Trophoblast cell (in vitro differentiated cells and primary cell): ENCODE results near the gene CENPU.

Source experiments
- DNase-seq, 2 donors: peaks; one replicate each; pipeline ENCODE4 v3.0.0-alpha.2; 2016
- H2AFZ ChIP-seq: 2 replicates; pipeline ENCODE4 v1.6.1; 2013; ENCODE audit warnings: low read length, moderate library complexity, mild to moderate bottlenecking; ENCODE audit not compliant: insufficient read depth, poor library complexity
- H2AK5ac ChIP-seq: 2 replicates; pipeline ENCODE4 v1.6.1; 2013; ENCODE audit warnings: mild to moderate bottlenecking, low read length
- H2BK120ac ChIP-seq: 2 replicates; pipeline ENCODE4 v1.6.1; 2013; ENCODE audit warnings: low read length, mild to moderate bottlenecking, moderate library complexity; ENCODE audit not compliant: insufficient read depth, poor library complexity
- H2BK12ac ChIP-seq: 2 replicates; pipeline ENCODE4 v1.6.1; 2013; ENCODE audit warnings: mild to moderate bottlenecking, low read length, moderate library complexity
- H2BK5ac ChIP-seq: 2 replicates; pipeline ENCODE4 v1.6.1; 2013; ENCODE audit warnings: low read length, low read depth, moderate library complexity, mild to moderate bottlenecking; ENCODE audit not compliant: poor library complexity
- H3K14ac ChIP-seq: 2 replicates; pipeline ENCODE4 v1.6.1; 2013; ENCODE audit warnings: mild to moderate bottlenecking, low read length
- H3K18ac ChIP-seq: 2 replicates; pipeline ENCODE4 v1.6.1; 2013; ENCODE audit warnings: mild to moderate bottlenecking, low read length
- H3K23ac ChIP-seq: 2 replicates; pipeline ENCODE4 v1.6.1; 2013; ENCODE audit warnings: low read length
- H3K27ac ChIP-seq: 2 replicates; pipeline ENCODE4 v1.5.1; 2013; ENCODE audit warnings: low read depth, mild to moderate bottlenecking, inconsistent platforms, low read length, moderate library complexity
- H3K27me3 ChIP-seq: 2 replicates; pipeline ENCODE4 v1.6.1; 2013; ENCODE audit warnings: inconsistent platforms, mild to moderate bottlenecking, low read length, moderate library complexity; ENCODE audit not compliant: insufficient read depth
- H3K36me3 ChIP-seq, 2 experiments: 1 replicate in 1 of 2; 2 replicates in 1 of 2; pipeline ENCODE4 v1.6.1; 2013; ENCODE audit warnings: low read length in 2 of 2, mild to moderate bottlenecking in 2 of 2, moderate library complexity in 1 of 2; ENCODE audit not compliant: insufficient read depth in 2 of 2, control insufficient read depth in 1 of 2
- H3K4ac ChIP-seq: 2 replicates; pipeline ENCODE4 v1.6.1; 2013; ENCODE audit warnings: low read depth, mild to moderate bottlenecking, low read length, moderate library complexity
- H3K4me1 ChIP-seq, 2 experiments: 1 replicate in 1 of 2; 2 replicates in 1 of 2; pipeline ENCODE4 v1.6.1; 2013; ENCODE audit warnings: low read length in 2 of 2, mild to moderate bottlenecking in 2 of 2, moderate library complexity in 1 of 2; ENCODE audit not compliant: insufficient read depth in 2 of 2, control insufficient read depth in 1 of 2
- H3K4me2 ChIP-seq: 2 replicates; pipeline ENCODE4 v1.6.1; 2013; ENCODE audit warnings: inconsistent platforms, mild to moderate bottlenecking, low read length, moderate library complexity
- H3K4me3 ChIP-seq: 2 replicates; pipeline ENCODE4 v1.5.1; 2013; ENCODE audit warnings: mild to moderate bottlenecking, low read depth, low read length, inconsistent platforms
- H3K79me1 ChIP-seq: one replicate; pipeline ENCODE4 v1.6.1; 2013; ENCODE audit warnings: low read length
- H3K79me2 ChIP-seq: 2 replicates; pipeline ENCODE4 v1.6.1; 2013; ENCODE audit warnings: low read length, mild to moderate bottlenecking; ENCODE audit not compliant: control insufficient read depth, insufficient read depth, poor library complexity
- H3K9ac ChIP-seq: 2 replicates; pipeline ENCODE4 v1.6.1; 2013; ENCODE audit warnings: mild to moderate bottlenecking, low read length
- H3K9me3 ChIP-seq: 2 replicates; pipeline ENCODE4 v1.6.1; 2013; ENCODE audit warnings: low read depth, mild to moderate bottlenecking, control low read depth, inconsistent platforms, low read length; ENCODE audit not compliant: insufficient read depth
- H4K12ac ChIP-seq: 2 replicates; pipeline ENCODE4 v1.6.1; 2013; ENCODE audit warnings: low read depth, mild to moderate bottlenecking, low read length, moderate library complexity
- H4K8ac ChIP-seq: 2 replicates; pipeline ENCODE4 v1.6.1; 2013; ENCODE audit warnings: low read depth, mild to moderate bottlenecking, low read length, moderate library complexity
- H4K91ac ChIP-seq: one replicate; pipeline ENCODE4 v1.6.1; 2013; ENCODE audit warnings: low read depth, mild to moderate bottlenecking, low read length, moderate library complexity
- WGBS: extraction: QIAGEN DNeasy Blood & Tissue Kit; methylation state at CpG from one replicate; pipeline ENCODE4 v1.1.7; 2013; ENCODE audit warnings: missing lambda C conversion rate; ENCODE audit not compliant: insufficient read length, insufficient coverage; ENCODE audit errors: extremely low coverage; 5-methylcytosine and 5-hydroxymethylcytosine counted together

Gene CENPU

GRCh38 chr4:184722798-184723197 lies 11.1 kb downstream of the CENPU start:
- Histone ChIP-seq H3K4me2 (no peak overlapping the region), H3K79me1 (no peaks in the 10 kb centered on the region), H3K36me3 (peaks cover 19% of the 10 kb centered on the region in 2 experiments), H3K9ac (no peak overlapping the region), H2BK5ac (no peak overlapping the region), H4K12ac (no peak overlapping the region), H3K4me1 (no peaks in the 10 kb centered on the region), H3K23ac (no peak overlapping the region), H2AFZ (no peak overlapping the region), H3K27me3 (no peaks in the 10 kb centered on the region), H2BK120ac (no peak overlapping the region), H2BK12ac (no peak overlapping the region), H3K9me3 (no peaks in the 10 kb centered on the region), H3K4me3 (no peak overlapping the region), H3K79me2 (no peaks in the 10 kb centered on the region), H4K8ac (no peak overlapping the region), H3K14ac (no peak overlapping the region), H4K91ac (no peak overlapping the region), H3K4ac (no peak overlapping the region), H2AK5ac (no peak overlapping the region), H3K18ac (no peak overlapping the region), H3K27ac (no peak overlapping the region)
- no CpG with 5 or more reads among the region's 1 CpG for WGBS
- DNase-seq: no peak

GRCh38 chr4:184721254-184721653 lies 12.6 kb downstream of the CENPU start:
- Histone ChIP-seq H2BK5ac (no peak overlapping the region), H3K4ac (no peak overlapping the region), H3K18ac (no peak overlapping the region), H4K91ac (no peak overlapping the region), H3K4me1 (no peaks in the 10 kb centered on the region), H3K14ac (no peak overlapping the region), H3K79me1 (no peaks in the 10 kb centered on the region), H2AK5ac (no peak overlapping the region), H2AFZ (no peak overlapping the region), H3K27me3 (no peaks in the 10 kb centered on the region), H3K79me2 (no peaks in the 10 kb centered on the region), H3K27ac (no peak overlapping the region), H3K9ac (no peak overlapping the region), H2BK12ac (no peak overlapping the region), H4K12ac (no peak overlapping the region), H2BK120ac (no peak overlapping the region), H3K4me2 (no peak overlapping the region), H3K23ac (no peak overlapping the region), H3K9me3 (no peaks in the 10 kb centered on the region), H3K36me3 (peaks cover 17 to 19% of the 10 kb centered on the region in 2 experiments), H4K8ac (no peak overlapping the region), H3K4me3 (no peak overlapping the region)
- DNase-seq: no peak

GRCh38 chr4:184719407-184719806 lies 14.5 kb downstream of the CENPU start:
- no CpG with 5 or more reads among the region's 3 CpGs for WGBS
- H2BK12ac ChIP-seq: no peak overlapping the region
- no peak overlapping the region for H2AFZ ChIP-seq
- no peak overlapping the region for H4K12ac ChIP-seq
- no peaks in the 10 kb centered on the region for H3K27me3 ChIP-seq
- H3K4me1 ChIP-seq: no peaks in the 10 kb centered on the region
- H3K79me2 ChIP-seq: no peaks in the 10 kb centered on the region
- no peak overlapping the region for H3K27ac ChIP-seq
- H3K18ac ChIP-seq: no peak overlapping the region
- peak overlapping the region; percentile 29 for H3K23ac ChIP-seq
- no peak overlapping the region for H3K4me2 ChIP-seq
- H3K4ac ChIP-seq: no peak overlapping the region
- no peak overlapping the region for H2AK5ac ChIP-seq
- no peak overlapping the region for H4K91ac ChIP-seq
- no peak overlapping the region for H2BK120ac ChIP-seq
- no peak for DNase-seq
- H2BK5ac ChIP-seq: no peak overlapping the region
- H4K8ac ChIP-seq: no peak overlapping the region
- no peak overlapping the region for H3K14ac ChIP-seq
- H3K36me3 ChIP-seq: peaks cover 21 to 22% of the 10 kb centered on the region in 2 experiments
- no peak overlapping the region for H3K9ac ChIP-seq
- no peak overlapping the region for H3K4me3 ChIP-seq
- H3K9me3 ChIP-seq: no peaks in the 10 kb centered on the region
- H3K79me1 ChIP-seq: no peaks in the 10 kb centered on the region

- WGBS: no CpG with 5 or more reads among the region's 4 CpGs
- Histone ChIP-seq H3K4me1 (no peaks in the 10 kb centered on the region), H3K18ac (no peak overlapping the region), H3K36me3 (peaks cover 21 to 22% of the 10 kb centered on the region in 2 experiments), H3K4me2 (no peak overlapping the region), H2AFZ (no peak overlapping the region), H4K8ac (no peak overlapping the region), H2AK5ac (no peak overlapping the region), H3K27me3 (no peaks in the 10 kb centered on the region), H2BK12ac (no peak overlapping the region), H3K79me2 (no peaks in the 10 kb centered on the region), H2BK120ac (no peak overlapping the region), H3K23ac (no peak overlapping the region), H3K9ac (no peak overlapping the region), H3K9me3 (no peaks in the 10 kb centered on the region), H3K4ac (no peak overlapping the region), H4K12ac (no peak overlapping the region), H3K14ac (no peak overlapping the region), H3K4me3 (no peak overlapping the region), H4K91ac (no peak overlapping the region), H3K79me1 (no peaks in the 10 kb centered on the region), H3K27ac (no peak overlapping the region), H2BK5ac (no peak overlapping the region)
- peak; percentile 38 to 84 for DNase-seq
Observed at GRCh38 chr4:184715526-184715925, 18.4 kb downstream of the CENPU start.
